Measurements from ENCODE around the gene NPC1.
"Not testable (repeated sequence)": the region's sequence is repeated elsewhere in the genome, so short reads cannot be mapped to it uniquely, and the experiment has no call there.

The NPC1 gene

DNA sequence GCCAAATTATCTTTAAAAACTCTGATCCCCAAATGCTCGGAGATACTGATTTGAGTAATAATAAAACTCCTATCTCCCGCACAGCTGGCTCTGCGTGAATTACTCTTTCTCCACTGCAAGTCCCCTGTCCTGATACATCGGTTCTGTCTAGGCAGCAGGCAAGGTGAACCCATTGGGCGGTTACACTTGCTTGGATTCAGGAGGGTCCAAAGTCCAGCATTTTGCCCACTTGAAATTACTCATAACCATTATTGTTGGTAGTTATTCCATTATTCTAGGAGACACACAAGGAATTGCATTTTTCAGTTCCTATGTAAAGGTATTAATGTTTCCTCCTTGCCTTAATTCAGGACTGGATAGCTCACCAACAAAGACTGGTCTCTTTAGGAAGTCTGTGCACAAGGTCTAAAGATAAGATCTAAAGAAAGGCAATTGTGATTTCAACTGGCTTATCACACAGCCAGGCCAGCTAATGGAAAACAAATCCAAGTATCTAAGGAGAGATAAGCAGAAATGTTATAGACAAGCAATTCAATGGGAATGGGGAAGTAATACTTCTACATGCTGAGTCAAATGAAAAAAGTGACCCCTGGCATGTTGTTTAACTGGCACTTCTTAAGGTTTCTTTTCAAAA is 23.2 kb upstream of the NPC1 start:
- no peak for DNase-seq (ENCODE audit: low read depth)

DNA sequence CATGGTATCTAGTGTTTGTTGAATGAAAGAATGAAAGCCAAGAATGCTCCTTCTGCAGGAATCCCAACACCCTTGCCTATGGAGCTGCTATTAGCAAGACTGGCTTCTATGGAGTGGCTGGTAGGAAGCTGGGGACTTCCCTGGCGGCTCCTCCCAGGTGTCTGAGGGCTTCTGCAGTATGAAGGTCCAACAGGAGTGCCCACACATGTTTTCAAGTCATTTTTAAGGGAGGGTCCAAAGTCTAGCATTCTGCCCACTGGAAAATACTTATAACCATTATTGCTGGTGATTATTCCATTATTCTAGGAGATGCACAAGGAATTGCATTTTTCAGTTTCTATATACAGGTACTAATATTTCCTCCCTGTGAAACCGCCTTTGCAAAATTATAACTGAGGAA is 21.9 kb upstream of the NPC1 start:
- no peak for DNase-seq (ENCODE audit: low read depth)

DNA sequence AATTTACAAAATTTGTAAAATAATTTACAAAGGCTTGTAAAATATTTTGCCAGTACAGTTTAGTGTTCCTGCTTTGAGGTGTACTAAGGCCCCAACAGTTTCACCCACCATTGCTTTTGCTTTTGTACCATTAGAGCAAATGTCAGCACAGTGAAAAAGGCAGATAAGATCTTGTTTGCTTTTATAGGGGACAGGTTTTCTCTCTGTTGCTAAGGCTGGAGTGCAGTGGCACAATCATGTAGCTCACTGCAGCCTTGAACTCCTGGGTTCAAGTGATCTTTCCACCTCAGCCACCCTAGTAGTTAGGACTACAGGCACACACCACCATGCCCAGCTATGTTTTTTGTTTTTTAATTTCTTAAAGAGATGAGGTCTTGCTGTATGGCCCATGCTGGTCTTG is 19.6 kb upstream of the NPC1 start:
- DNase-seq (ENCODE audit: low read depth), result no peak

DNA sequence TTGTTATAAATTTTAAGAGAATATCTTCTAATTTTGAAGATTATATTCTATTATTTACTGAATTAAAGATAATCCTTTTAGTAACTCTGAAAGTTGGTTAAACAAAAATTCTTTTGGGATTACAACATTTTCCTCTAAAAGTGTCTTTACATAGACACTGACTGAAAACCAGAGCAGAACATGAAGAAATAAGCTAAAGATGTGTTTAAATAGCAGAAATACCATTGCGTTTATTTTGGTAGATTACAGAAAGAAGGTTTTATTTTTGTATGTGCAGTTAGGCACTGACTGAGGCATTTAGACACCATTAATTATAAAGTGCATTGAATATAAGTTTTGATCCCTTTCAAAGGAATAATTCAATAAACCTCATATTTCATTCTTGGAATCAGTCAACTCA is 13.5 kb upstream of the NPC1 start:
- no peak for DNase-seq (ENCODE audit: low read depth)

DNA sequence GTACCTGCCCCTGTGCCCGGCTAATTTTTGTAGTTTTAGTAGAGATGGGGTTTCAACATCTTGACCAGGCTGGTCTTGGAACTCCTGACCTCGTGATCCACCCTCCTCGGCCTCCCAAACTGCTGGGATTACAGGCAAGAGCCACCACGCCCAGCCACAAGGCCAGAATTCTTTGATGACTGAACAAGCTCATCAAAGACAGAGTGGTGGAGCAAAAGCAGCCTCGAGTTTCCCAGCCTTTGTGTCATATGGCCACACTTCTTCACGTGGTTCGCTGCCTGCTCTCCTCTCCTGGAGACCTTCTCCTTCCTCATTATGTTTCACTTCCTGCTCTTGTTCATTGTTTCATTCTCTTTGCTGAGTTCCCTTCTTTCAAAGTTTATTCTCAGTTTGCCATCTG is 9.9 kb upstream of the NPC1 start:
- no peak for DNase-seq (ENCODE audit: low read depth)

DNA sequence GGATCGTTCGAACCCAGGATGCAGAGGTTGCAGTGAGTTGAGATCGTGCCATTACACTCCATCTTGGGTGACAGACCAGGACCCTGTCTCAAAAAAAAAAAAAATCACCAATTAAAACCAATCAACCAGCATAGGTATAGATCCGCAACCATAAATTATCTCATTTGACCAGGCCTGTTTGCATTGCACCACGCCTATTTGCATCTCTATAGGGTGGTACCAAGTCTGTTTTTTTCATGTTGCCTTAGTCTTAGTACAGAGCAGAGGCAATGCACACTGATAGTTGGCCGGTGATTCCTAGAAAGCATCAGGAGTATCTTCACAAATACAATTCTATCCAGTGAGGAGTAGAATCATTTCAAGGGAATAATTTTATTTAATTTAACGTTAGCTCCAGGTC is 9.3 kb upstream of the NPC1 start:
- no peak for DNase-seq (ENCODE audit: low read depth)

DNA sequence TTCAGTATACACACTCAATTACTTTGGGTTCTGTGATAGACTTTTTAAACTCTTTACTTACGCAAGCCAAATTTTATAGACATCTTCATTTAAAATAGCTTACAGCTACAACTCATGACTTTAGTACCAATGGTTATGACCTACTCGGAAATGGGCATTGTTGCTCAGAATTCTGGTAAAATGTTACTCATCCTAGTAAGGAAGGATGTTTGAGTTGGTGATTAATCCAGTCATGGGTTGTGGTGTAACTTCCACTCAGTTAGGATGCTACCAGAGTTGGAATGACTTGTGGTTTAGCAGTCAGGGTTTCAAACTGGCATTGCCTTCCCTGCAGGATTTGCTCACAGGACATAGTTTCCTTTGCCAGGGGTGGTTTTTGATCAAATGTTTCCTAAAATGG is 7.4 kb upstream of the NPC1 start:
- no peak for DNase-seq (ENCODE audit: low read depth)

DNA sequence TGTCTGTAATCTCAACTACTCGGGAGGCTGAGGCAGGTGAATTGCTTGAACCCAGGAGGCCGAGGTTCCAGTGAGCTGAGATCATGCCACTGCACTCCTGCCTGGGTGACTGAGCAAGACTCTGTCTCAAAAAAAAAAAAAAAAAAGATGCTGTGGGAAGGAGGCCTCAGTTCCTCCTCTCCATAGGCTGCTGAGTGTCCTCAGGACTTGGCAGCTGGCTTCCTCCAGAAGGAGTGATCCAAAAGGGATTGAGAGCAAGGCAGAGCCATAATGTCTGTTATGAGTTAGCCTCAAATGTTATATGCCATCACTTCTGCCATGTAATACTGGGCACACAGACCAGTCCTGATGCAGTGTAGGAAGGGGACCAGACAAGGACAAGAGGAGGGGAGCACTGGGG is 6.6 kb upstream of the NPC1 start:
- DNase-seq (ENCODE audit: low read depth), result no peak

DNA sequence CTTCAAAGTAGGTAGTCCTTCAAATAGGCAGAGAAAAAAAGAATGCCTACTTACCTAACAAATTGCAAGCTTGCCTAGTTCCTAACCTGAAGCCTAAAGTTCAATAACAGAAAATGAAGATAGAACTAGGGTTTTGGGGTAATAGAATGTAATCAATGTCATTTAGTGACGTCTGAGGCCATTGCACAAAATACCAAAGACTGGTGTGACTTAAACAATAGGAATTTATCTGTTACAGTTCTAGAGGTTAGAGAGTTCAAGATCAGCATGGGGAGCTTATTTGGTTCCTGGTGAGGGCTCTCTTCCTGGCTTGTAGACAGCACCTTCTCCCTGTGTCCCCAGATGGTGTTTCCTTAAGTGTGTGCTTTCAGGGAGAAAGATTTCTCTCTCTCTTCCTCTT is 4.7 kb upstream of the NPC1 start:
- DNase-seq (ENCODE audit: low read depth), result no peak

DNA sequence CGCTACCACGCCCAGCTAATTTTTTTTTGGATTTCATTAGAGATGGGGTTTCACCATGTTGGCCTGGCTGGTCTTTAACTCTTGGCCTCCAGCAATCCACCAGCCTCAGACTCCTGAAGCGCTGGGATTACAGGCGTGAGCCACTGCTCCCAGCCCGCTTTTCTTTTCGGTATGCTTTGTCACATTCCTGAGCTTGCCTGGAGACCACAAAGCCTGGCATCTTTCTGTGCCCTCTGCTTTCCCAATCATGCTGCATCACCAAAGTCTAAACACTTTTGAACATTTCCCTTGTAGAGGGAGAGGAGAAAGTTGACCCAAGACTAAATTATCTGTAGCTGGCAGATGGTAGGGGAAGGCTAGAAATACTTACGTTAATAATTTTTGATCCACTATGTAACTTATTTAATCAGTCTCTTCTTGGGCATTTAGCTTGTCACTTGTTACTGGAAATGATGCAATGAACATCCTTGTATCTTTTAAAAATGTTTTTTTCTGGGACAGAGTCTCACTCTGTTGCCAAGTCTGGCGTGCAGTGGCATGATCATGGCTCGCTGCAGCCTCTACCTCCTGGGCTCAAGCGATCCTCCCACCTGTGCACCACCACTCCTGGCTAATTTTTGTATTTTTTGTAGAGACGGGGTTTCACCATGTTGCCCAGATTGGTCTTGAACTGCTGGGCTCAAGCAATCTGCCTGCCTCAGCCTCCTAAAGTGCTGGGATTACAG is 2.7 kb upstream of the NPC1 start:
- DNase-seq (ENCODE audit: low read depth), result no peak

DNA sequence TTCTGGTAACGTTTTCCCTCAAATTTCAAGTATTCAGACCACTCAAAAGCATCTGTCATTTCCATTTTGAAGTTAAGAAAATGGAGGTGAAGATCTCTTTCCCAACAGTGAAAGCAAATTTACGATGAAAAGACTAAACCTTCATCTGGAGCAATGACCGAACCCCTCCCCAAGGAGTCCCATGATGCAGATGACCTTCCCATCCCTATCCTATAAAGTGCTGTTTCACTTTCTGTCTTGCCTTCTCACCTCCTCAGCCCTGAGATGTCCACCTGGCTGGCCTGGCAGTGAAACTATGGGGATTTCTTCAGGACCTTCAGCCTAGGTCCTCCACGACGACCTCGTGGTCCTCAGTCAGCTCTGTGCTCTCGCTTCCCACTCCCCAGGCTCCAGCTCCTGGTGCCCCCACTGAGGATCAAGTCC is 925 bp upstream of the NPC1 start:
- DNase-seq (ENCODE audit: low read depth), result no peak

DNA sequence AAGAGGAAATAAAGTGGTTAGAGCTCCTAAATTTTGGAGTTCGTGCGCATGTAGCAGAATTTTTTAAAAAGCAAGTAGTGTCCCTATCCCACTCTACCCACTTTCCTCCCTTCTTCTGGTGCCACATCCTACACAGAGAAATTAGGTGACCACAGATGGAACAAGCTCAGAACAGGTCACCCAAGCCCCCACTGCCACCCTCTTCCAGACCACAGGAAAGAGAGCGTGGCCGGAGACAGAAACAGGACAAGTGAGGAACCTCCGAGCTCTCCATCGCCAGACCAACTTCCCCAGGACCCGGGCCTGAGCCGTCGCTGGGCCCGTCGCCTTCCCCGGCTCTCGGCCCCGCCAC is 433 bp downstream of the NPC1 start:
- DNase-seq (ENCODE audit: low read depth), result no peak

DNA sequence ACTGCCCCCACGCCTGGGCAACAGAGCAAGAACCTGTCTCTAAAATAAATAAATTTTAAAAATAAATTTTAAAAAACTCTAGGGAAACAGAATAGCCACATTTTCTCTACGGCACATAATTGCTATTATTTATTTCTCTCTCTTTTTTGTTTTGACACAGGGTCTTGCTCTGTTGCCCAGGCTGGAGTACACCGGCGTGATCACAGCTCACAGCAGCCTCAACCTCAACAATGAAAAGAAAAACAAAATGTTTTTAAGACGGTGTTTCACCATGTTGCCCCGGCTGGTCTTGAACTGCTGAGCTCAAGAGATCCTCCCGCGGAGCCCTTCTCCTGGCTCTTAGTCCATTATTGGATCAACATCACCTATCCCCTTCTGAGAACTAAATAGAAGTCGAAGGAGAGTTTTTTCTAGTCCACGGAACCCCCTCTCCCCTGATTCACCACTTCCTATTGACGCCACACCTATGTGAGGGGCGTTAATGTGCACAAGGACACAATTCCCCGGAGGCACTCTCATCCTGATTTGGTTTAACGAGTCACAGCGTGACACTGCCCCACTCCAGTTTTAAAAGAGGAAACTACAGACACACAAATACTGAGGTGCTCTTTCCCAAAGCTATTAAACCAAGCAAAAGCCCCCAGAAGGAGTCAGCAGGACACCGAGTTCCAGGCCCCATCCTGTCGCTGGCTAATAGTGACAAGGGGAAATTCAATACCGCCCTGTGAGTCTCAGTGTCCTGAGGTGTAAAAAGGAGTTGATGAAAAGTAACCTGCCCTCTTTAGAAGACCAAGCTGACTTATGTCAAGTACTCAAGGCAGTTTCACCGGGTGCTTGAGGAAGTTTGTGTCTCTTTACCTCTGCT is 1.1 kb downstream of the NPC1 start:
- DNase-seq (ENCODE audit: low read depth), result no peak

DNA sequence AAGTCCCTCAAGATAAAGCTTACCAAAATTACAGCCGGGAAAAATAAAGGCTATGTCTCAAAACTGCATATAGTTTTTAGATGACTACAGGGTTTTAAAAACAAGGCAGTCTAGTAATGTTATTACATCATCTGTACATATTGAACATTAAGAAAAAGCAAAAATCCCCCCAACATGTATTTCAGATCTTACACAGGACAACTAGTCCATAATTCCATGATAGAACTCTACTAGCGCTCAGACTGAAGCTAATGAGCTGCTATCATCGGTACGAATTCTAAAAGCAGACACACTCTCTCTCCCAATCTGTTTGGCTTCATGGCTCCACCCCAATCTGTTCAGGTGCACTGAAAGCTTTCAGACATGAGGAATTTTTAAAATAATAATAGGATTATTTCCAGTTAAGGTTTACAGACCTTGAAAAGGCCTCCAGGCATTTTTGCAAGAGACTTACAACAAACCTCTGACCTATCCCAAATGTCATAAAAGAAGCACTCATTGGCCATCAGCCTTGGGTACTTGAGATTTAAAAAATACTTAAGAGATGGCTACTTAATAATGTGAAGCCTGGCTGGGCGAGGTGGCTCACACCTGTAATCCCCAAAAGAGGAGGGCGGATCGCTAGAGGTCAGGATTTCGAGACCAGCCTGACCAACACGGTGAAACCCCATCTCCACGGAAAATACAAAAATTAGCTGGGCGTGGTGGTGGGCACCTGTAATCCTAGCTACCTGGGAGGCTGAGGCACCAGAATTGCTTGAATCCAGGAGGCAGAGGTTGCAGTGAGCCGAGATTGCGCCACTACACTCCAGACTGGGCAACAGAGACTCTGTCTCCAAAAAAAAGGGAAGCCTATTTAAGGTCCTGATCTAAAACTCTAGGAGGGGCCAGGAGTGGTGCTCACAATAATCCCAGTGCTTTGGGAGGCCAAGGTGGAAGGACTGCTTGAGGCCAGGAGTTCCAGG is 2.0 kb downstream of the NPC1 start:
- DNase-seq (ENCODE audit: low read depth), result no peak

DNA sequence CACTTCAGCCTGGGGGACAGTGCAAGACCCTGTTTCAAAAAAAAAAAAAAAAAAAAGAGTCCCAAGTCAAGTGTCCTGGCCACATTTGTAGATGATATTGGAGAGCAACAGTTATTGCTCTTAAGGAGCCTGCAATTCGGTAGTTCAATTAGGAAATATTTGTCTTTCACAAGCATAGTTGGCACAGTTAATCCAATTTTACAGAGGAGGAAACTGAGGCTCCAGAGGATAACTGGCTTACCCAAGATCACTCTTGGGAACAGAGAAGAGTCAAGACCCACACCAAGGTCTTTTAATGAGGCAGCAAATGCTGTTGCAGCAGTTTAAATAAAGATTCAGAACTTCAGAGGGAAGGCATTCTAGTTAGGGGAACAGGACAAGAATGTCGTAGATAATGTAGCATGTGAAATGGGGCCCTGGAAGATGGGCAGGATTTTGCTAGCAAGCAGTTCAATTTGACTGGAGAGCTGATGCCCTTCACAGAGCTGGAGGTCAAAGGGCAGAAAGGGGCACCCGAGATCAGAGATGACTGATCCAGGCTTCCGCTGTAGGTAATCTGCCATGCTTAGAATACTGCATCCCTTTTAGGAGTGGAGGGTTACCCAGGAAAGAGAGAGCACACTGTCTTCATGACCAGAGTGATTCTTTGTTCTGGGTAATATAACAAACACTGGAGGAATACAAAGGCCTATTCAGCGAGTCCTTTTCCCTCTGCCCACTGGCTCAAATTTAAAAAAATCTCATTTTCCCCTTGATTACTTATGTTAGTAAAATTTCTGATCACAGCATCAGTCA is 3.0 kb downstream of the NPC1 start:
- no peak for DNase-seq (ENCODE audit: low read depth)

DNA sequence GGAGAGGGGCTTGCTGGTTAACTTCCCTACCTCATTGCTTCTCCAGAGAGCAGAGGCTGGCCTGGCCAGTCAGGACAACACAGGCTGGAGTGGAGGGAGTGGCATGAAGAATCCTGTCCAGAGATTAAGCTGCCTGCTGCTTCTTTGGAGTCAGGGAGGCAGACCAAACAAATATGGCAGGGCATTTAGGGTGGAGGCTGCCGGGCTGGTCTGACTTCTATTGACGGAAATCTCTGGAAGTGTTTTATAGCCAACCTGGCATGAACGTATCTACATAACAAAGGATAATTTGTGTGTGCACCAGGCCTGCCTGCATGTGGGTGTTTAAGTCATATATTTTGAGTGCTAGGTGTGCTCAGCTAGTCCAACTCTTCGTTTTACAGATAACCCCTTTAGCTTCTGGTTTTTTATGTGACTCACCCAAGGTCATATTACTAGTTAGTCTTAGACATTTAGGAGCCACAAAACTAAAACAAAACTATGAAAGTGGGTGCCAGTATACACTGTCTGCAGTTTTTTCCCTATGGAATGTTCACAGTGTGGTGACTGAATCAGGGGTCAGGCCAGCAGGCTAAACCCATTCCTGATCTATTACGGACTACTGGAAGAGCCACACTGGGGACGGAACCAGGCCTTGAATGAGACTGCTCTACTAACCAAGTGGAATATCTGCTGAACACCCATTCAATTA is 5.5 kb downstream of the NPC1 start:
- DNase-seq (ENCODE audit: low read depth), result no peak

DNA sequence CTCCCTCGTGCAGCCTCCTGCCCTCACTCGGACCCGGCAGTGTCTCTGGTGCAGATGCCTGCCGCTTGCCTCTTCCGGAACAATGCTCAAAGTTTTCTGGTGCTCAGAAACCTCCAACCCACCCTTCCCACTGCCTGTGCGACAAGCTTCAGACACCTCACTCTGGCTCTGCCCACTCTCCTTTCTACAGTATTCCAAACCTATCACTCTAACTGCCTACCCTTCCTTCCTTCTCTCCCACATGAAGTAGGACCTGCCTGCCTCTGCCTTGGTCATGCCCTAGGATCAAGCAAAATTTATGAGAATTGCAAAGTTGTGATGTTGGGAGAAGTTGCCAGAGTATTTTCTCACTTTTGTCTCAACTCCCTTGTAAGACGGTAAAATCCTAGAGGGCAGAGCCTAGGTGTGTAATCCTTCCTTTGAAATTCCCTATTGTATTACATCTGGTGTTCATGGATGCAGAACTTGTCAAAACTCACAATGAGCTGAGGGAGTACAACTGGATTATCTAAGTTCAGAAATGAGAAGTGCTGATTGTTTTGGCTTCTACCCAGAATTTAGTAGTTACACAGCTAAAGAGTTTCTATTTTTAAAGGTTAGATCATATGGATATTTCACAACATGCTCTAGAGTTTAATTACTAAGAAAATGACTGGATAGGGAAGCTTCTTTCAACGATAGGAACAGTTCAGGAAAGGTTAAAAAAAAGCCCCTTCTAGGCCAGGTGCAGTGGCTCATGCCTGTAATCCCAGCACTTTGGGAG is 7.2 kb downstream of the NPC1 start:
- DNase-seq (ENCODE audit: low read depth), result no peak

DNA sequence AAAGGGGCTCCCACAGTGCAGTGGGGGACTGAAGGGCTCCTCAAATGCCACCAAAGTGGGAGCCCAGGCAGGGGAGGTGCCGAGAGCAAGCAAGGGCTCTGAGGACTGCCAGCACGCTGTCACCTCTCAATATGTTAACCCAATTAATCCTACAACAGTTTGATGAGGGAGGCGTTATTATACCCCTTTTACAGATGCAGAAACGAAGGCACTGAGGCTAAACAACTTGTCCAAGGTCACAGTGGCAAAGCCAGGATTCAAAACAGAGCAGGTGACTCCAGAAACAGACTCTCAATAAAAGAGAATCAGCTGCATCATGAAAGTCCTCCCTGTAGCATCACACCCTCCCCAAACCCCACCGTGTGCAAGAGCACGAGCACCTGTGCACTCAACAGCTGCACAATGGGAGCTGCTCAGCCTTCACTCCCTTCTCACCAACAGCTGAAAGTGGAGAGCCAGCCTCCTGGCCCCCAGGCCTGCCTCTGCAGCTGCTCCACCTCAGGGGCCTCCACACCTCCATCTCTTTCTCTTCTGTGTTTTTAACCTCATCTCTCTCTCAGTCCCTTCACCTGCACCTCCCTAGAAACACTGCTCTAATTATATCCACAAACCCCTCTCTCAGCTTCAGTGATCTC is 8.1 kb downstream of the NPC1 start:
- DNase-seq (ENCODE audit: low read depth), result no peak

DNA sequence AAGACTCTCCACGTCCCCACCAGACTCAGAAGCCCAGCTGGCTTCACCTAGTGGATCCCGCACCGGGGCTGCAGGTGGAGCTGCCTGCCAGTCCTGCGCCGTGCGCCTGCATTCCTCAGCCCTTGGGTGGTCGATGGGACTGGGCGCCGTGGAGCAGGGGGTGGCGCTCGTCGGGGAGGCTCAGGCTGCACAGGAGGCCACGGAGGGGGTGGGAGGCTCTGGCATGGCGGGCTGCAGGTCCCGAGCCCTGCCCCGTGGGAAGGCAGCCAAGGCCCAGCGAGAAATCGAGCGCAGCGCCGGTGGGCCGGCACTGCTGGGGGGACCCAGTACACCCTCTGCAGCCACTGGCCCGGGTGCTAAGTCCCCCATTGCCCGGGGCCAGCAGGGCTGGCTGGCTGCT is 8.8 kb downstream of the NPC1 start:
- DNase-seq (ENCODE audit: low read depth), result not testable (repeated sequence)
